Liver (tissue), 9 donors: ENCODE measurements around the gene GRIA3. TPM values are rescaled to one million over a fixed set of nuclear protein-coding genes. Genes with fewer than 3 reads are reported as not detected.

Experiments used
- DNase-seq: peaks from one replicate; pipeline ENCODE4 v3.0.0-alpha.2; 2017; ENCODE audit warnings: low spot score
- H3K27ac ChIP-seq, 2 donors: one replicate each; pipeline ENCODE4 v1.7.0; 2013; ENCODE audit warnings: inconsistent platforms in 2 of 2, low read length in 2 of 2, control low read depth in 1 of 2, low read depth in 1 of 2, mild to moderate bottlenecking in 1 of 2
- H3K27me3 ChIP-seq, 4 donors: one replicate each; pipeline versions ENCODE4 v1.6.1 to v1.7.0; 2013; ENCODE audit warnings: low read length in 3 of 4, inconsistent platforms in 1 of 4, mild to moderate bottlenecking in 1 of 4, moderate library complexity in 1 of 4; ENCODE audit not compliant: control insufficient read depth in 4 of 4, insufficient read depth in 4 of 4
- H3K36me3 ChIP-seq, 4 donors: one replicate each; pipeline versions ENCODE4 v1.6.1 to v1.7.0; 2013; ENCODE audit warnings: low read length in 3 of 4, mild to moderate bottlenecking in 3 of 4, low read depth in 1 of 4, moderate library complexity in 1 of 4; ENCODE audit not compliant: control insufficient read depth in 4 of 4, insufficient read depth in 3 of 4
- H3K4me1 ChIP-seq, 4 donors: one replicate each; pipeline versions ENCODE4 v1.6.1 to v1.7.0; 2013; ENCODE audit warnings: low read length in 3 of 4, mild to moderate bottlenecking in 3 of 4, moderate library complexity in 1 of 4; ENCODE audit not compliant: control insufficient read depth in 4 of 4, insufficient read depth in 4 of 4
- H3K4me3 ChIP-seq, 3 donors: one replicate each; pipeline versions ENCODE4 v1.6.1 to v1.7.0; 2013; ENCODE audit warnings: low read length in 3 of 3, control low read depth in 1 of 3, low read depth in 1 of 3, mild to moderate bottlenecking in 1 of 3
- H3K9ac ChIP-seq, 2 donors: one replicate each; pipeline ENCODE4 v1.7.0; 2013; ENCODE audit warnings: low read length in 2 of 2, mild to moderate bottlenecking in 2 of 2, moderate library complexity in 2 of 2, control low read depth in 1 of 2, low read depth in 1 of 2
- H3K9me3 ChIP-seq, 4 donors: one replicate each; pipeline versions ENCODE4 v1.6.1 to v1.7.0; 2013; ENCODE audit warnings: low read length in 3 of 4; ENCODE audit not compliant: control insufficient read depth in 4 of 4
- ATF3 ChIP-seq: IDR thresholded peaks from 2 replicates; pipeline ENCODE4 v1.6.1; 2016; ENCODE audit warnings: antibody characterized with exemption
- CTCF ChIP-seq: fragments of 150-350 bp; IDR thresholded peaks from 2 replicates; pipeline ENCODE4 v1.5.1; 2017; ENCODE audit warnings: improper control_type of control experiment, low read depth, low read length; ENCODE audit not compliant: missing input control
- EGR1 ChIP-seq, 2 donors: IDR thresholded peaks; 2 replicates each; pipeline ENCODE4 v1.6.1; 2016 to 2018; ENCODE audit warnings: antibody characterized with exemption in 2 of 2, low read depth in 2 of 2
- FOXA1 ChIP-seq: IDR thresholded peaks from 2 replicates; pipeline ENCODE4 v1.6.1; 2016; ENCODE audit warnings: antibody characterized with exemption
- FOXA2 ChIP-seq: IDR thresholded peaks from 2 replicates; pipeline ENCODE4 v1.6.1; 2016; ENCODE audit warnings: antibody characterized with exemption
- GABPA ChIP-seq, 2 donors: IDR thresholded peaks in 1 of 2; conservative IDR thresholded peaks in 1 of 2; 2 replicates each; pipeline ENCODE4 v1.6.1; 2016; ENCODE audit warnings: antibody characterized with exemption in 2 of 2, mild to moderate bottlenecking in 1 of 2, moderate library complexity in 1 of 2
- HNF4A ChIP-seq, 2 donors: conservative IDR thresholded peaks; 2 replicates each; pipeline ENCODE4 v1.6.1; 2016; ENCODE audit warnings: antibody characterized with exemption in 2 of 2, mild to moderate bottlenecking in 2 of 2
- HNF4G ChIP-seq: IDR thresholded peaks from 2 replicates; pipeline ENCODE4 v1.6.1; 2016; ENCODE audit warnings: antibody characterized with exemption
- JUND ChIP-seq, 2 donors: IDR thresholded peaks; 2 replicates each; pipeline ENCODE4 v1.6.1; 2016; ENCODE audit warnings: antibody characterized with exemption in 2 of 2
- MAX ChIP-seq: IDR thresholded peaks from 2 replicates; pipeline ENCODE4 v1.6.1; 2016; ENCODE audit warnings: antibody characterized with exemption
- NR2F2 ChIP-seq: IDR thresholded peaks from 2 replicates; pipeline ENCODE4 v1.6.1; 2016; ENCODE audit warnings: antibody characterized with exemption
- REST ChIP-seq: IDR thresholded peaks from 2 replicates; pipeline ENCODE4 v1.6.1; 2016; ENCODE audit warnings: antibody characterized with exemption, mild to moderate bottlenecking
- RXRA ChIP-seq, 2 donors: IDR thresholded peaks; 2 replicates each; pipeline ENCODE4 v1.6.1; 2017 to 2018; ENCODE audit warnings: antibody characterized with exemption in 2 of 2, mild to moderate bottlenecking in 1 of 2
- SP1 ChIP-seq: IDR thresholded peaks from 2 replicates; pipeline ENCODE4 v1.6.1; 2018; ENCODE audit warnings: antibody characterized with exemption, mild to moderate bottlenecking
- TAF1 ChIP-seq: conservative IDR thresholded peaks from 2 replicates; pipeline ENCODE4 v1.6.1; 2016; ENCODE audit warnings: antibody characterized with exemption, mild to moderate bottlenecking
- YY1 ChIP-seq: IDR thresholded peaks from 2 replicates; pipeline ENCODE4 v1.6.1; 2016; ENCODE audit warnings: antibody characterized with exemption, mild to moderate bottlenecking
- ZBTB33 ChIP-seq: IDR thresholded peaks from 2 replicates; pipeline ENCODE4 v1.6.1; 2016; ENCODE audit warnings: antibody characterized with exemption
- WGBS: extraction: QIAGEN DNeasy Blood & Tissue Kit; methylation state at CpG from one replicate; pipeline ENCODE4 v1.1.7; 2013; 5-methylcytosine and 5-hydroxymethylcytosine counted together
- polyA plus RNA-seq, 2 donors: library from polyadenylated mRNA; stranded (reverse) in 1 of 2; unstranded in 1 of 2; fragments of 200-250 nt in 1 of 2; fragments of >200 nt in 1 of 2; fragmentation: Nextera tagmentation in 1 of 2; extraction: Ambion mirVana in 1 of 2; gene quantifications; one replicate each; pipeline versions ENCODE4 v1.2.1 to v1.2.3, GENCODE V29; 2013 to 2015
- total RNA-seq, 2 donors: library from RNA; depleted of rRNA; stranded (reverse); fragments of >200 nt; gene quantifications; one replicate each; pipeline ENCODE4 v1.2.3, GENCODE V29; 2014
- donor health status: healthy.
- donor health status: healthy.
- donor health status: healthy.
- donor health status: healthy.
- donor health status: healthy.

The GRIA3 gene
- total and polyA plus RNA-seq, 4 donors: 1.5 to 3.4 (median 2.9) TPM

- TF ChIP-seq GABPA (IDR thresholded peaks at IDR 0.05 in 1 of 2, conservative IDR thresholded peaks at IDR 0.05 in 1 of 2) (no peak), JUND (IDR thresholded peaks at IDR 0.05) (no peak), ATF3 (no peak), NR2F2 (no peak), CTCF (no peak), HNF4A (conservative IDR thresholded peaks at IDR 0.05) (no peak), TAF1 (no peak)
These were observed 208.8 kb downstream of the GRIA3 start (continued) for GRCh38 chrX:123392921-123393320.

GRCh38 chrX:123399709-123400108, 215.6 kb downstream of the GRIA3 start:
- TF ChIP-seq SP1 (no peak), CTCF (no peak), HNF4A (conservative IDR thresholded peaks at IDR 0.05) (no peak), RXRA (IDR thresholded peaks at IDR 0.05) (no peak), MAX (no peak), FOXA2 (no peak), JUND (IDR thresholded peaks at IDR 0.05) (no peak), ATF3 (no peak), YY1 (no peak), TAF1 (no peak), NR2F2 (no peak), EGR1 (IDR thresholded peaks at IDR 0.05; ENCODE audit: low read depth in 2 of 2) (no peak), GABPA (IDR thresholded peaks at IDR 0.05 in 1 of 2, conservative IDR thresholded peaks at IDR 0.05 in 1 of 2) (no peak), HNF4G (no peak)
- H3K4me3 ChIP-seq: no peak overlapping the region
- no peak overlapping the region for H3K9ac ChIP-seq
- H3K27me3 ChIP-seq: no peaks in the 10 kb centered on the region
- no peaks in the 10 kb centered on the region for H3K36me3 ChIP-seq
- WGBS: 71% methylated on average over 1 of the region's 1 CpG
- DNase-seq: no peak
- H3K4me1 ChIP-seq: no peaks in the 10 kb centered on the region
- no peak overlapping the region for H3K27ac ChIP-seq
- no peaks in the 10 kb centered on the region for H3K9me3 ChIP-seq

GRCh38 chrX:123405231-123405630, 221.2 kb downstream of the GRIA3 start:
- Histone ChIP-seq H3K9ac (no peak overlapping the region), H3K27ac (no peak overlapping the region), H3K36me3 (no peaks in the 10 kb centered on the region), H3K9me3 (no peaks in the 10 kb centered on the region), H3K4me1 (no peaks in the 10 kb centered on the region), H3K4me3 (no peak overlapping the region), H3K27me3 (no peaks in the 10 kb centered on the region)
- WGBS: 98% methylated on average over 3 of the region's 3 CpGs
- DNase-seq: no peak
- TF ChIP-seq EGR1 (IDR thresholded peaks at IDR 0.05; ENCODE audit: low read depth in 2 of 2) (no peak), FOXA1 (no peak), REST (no peak), ZBTB33 (no peak), FOXA2 (no peak), YY1 (no peak), CTCF (no peak), JUND (IDR thresholded peaks at IDR 0.05) (no peak)
